ENCODE data around the gene SLC1A6. TPM values are rescaled to one million over a fixed set of nuclear protein-coding genes. Genes with fewer than 3 reads are reported as not detected.
"Not testable (repeated sequence)": the region's sequence is repeated elsewhere in the genome, so short reads cannot be mapped to it uniquely, and the experiment has no call there.

SLC1A6 gene
- 0.20 TPM for polyA plus RNA-seq (ENCODE audit: insufficient read length)

GRCh38 chr19:14979476-14980255 is at the start of gene SLC1A6:
SLC1A6 (minus strand) TSS chr19:14979864; CDS start chr19:14972910, 6,954 bp downstream.
- no peak for DNase-seq (ENCODE audit: low read depth)

- no peak for DNase-seq (ENCODE audit: low read depth)
These were observed 48.8 kb upstream of the SLC1A6 start for GRCh38 chr19:15028490-15028889.

- no peak for DNase-seq (ENCODE audit: low read depth)
These were observed 45.6 kb upstream of the SLC1A6 start for GRCh38 chr19:15025217-15025616.

GRCh38 chr19:15022752-15023151 is 43.1 kb upstream of the SLC1A6 start:
- no peak for DNase-seq (ENCODE audit: low read depth)

GRCh38 chr19:15021286-15022007 is 41.8 kb upstream of the SLC1A6 start:
- no peak for DNase-seq (ENCODE audit: low read depth)

GRCh38 chr19:15018836-15019235 is 39.2 kb upstream of the SLC1A6 start:
- not testable (repeated sequence) for DNase-seq (ENCODE audit: low read depth)

GRCh38 chr19:15015946-15016542 is 36.4 kb upstream of the SLC1A6 start:
- peak; percentile 6 for DNase-seq (ENCODE audit: low read depth)

GRCh38 chr19:15014579-15014978 is 34.9 kb upstream of the SLC1A6 start:
- no peak for DNase-seq (ENCODE audit: low read depth)

GRCh38 chr19:15010501-15011300 is 31.0 kb upstream of the SLC1A6 start:
- no peak for DNase-seq (ENCODE audit: low read depth)

GRCh38 chr19:15008308-15008707 is 28.6 kb upstream of the SLC1A6 start:
- DNase-seq (ENCODE audit: low read depth), result no peak

GRCh38 chr19:14997981-14998380 is 18.3 kb upstream of the SLC1A6 start:
- DNase-seq (ENCODE audit: low read depth), result no peak

- DNase-seq (ENCODE audit: low read depth), result no peak
These were observed 13.1 kb upstream of the SLC1A6 start for GRCh38 chr19:14992780-14993179.

- no peak for DNase-seq (ENCODE audit: low read depth)
These were observed 5.5 kb upstream of the SLC1A6 start for GRCh38 chr19:14985133-14985532.

GRCh38 chr19:14978161-14978776 is 1.4 kb downstream of the SLC1A6 start:
- no peak for DNase-seq (ENCODE audit: low read depth)

GRCh38 chr19:14977128-14977527 is 2.5 kb downstream of the SLC1A6 start:
- no peak for DNase-seq (ENCODE audit: low read depth)

GRCh38 chr19:14974488-14974887 is 5.2 kb downstream of the SLC1A6 start:
- no peak for DNase-seq (ENCODE audit: low read depth)

- no peak for DNase-seq (ENCODE audit: low read depth)
These were observed 7.0 kb downstream of the SLC1A6 start for GRCh38 chr19:14972676-14973075.

GRCh38 chr19:14971474-14971873 is 8.2 kb downstream of the SLC1A6 start:
- DNase-seq (ENCODE audit: low read depth), result no peak

- no peak for DNase-seq (ENCODE audit: low read depth)
These were observed 11.4 kb downstream of the SLC1A6 start for GRCh38 chr19:14968247-14968646.

GRCh38 chr19:14961956-14962685 is 17.5 kb downstream of the SLC1A6 start:
- no peak for DNase-seq (ENCODE audit: low read depth)

GRCh38 chr19:14959263-14959662 is 20.4 kb downstream of the SLC1A6 start:
- DNase-seq (ENCODE audit: low read depth), result no peak
